Stomach smooth muscle (tissue), 2 donors: ENCODE data around the gene DNAH14.

Experiments used
- H3K27ac ChIP-seq: one replicate; pipeline ENCODE4 v1.7.0; 2013; ENCODE audit warnings: mild to moderate bottlenecking, low read length, inconsistent platforms
- H3K27me3 ChIP-seq, 2 donors: one replicate each; pipeline ENCODE4 v1.7.0; 2013; ENCODE audit warnings: low read length in 2 of 2; ENCODE audit not compliant: insufficient read depth in 2 of 2, control insufficient read depth in 1 of 2
- H3K36me3 ChIP-seq, 2 donors: one replicate each; pipeline ENCODE4 v1.7.0; 2013; ENCODE audit warnings: low read length in 2 of 2; ENCODE audit not compliant: control insufficient read depth in 2 of 2, insufficient read depth in 2 of 2
- H3K4me1 ChIP-seq: one replicate; pipeline ENCODE4 v1.7.0; 2013; ENCODE audit warnings: low read length; ENCODE audit not compliant: control insufficient read depth, insufficient read depth
- H3K4me3 ChIP-seq, 2 donors: one replicate each; pipeline ENCODE4 v1.7.0; 2013; ENCODE audit warnings: low read length in 2 of 2
- H3K9ac ChIP-seq, 2 donors: one replicate each; pipeline ENCODE4 v1.7.0; 2013; ENCODE audit warnings: low read length in 2 of 2, mild to moderate bottlenecking in 1 of 2
- H3K9me3 ChIP-seq, 2 donors: one replicate each; pipeline ENCODE4 v1.7.0; 2013; ENCODE audit warnings: low read length in 2 of 2; ENCODE audit not compliant: control insufficient read depth in 2 of 2
- donor health status: healthy.
- donor health status: Pancreatic carcinoma.

DNAH14 gene

DNA sequence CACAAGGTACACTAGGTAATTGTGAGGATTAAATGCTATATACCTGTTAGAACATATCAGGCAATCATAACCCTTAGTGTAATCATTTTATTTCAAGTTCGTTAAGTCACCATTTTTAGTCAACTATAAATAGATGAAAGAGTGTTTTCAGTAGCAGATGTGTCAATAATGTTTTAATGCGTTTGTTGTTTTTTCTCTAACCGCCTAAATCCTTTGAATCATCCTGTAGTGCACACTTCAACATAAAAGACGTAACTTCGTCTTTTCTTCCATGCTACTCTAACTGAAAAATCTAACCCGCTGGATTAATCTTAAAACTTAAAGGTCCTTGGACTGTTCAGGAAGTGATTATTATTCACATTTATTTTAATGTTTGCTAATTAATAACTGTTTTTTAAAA lies 505.6 kb downstream of the DNAH14 start:
- Histone ChIP-seq H3K9ac (no peak overlapping the region), H3K4me1 (peaks cover 14% of the 10 kb centered on the region), H3K36me3 (no peaks in the 10 kb centered on the region), H3K27ac (no peak overlapping the region), H3K27me3 (no peaks in the 10 kb centered on the region), H3K9me3 (no peaks in the 10 kb centered on the region), H3K4me3 (no peak overlapping the region)

DNA sequence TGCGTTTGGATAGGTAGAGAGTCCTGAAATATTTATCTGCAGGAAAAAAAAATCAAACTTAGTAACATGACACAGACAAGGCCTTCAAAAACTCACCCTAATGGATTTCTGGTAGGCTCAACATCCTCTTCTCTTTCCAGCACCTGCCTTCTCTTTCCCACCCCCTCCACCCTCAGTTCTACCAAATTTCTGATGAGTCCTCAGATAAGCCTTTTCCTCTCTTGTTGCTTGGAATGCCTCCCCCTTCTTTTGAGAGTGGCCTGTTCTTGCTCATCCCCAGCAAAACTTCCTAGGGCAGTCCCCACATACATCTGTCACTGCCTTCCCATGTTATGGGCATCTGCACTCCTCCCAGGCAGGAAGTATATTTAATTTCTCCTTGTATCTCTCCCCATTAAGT lies 506.0 kb downstream of the DNAH14 start:
- H3K9ac ChIP-seq = no peak overlapping the region
- peaks cover 14% of the 10 kb centered on the region for H3K4me1 ChIP-seq
- no peak overlapping the region for H3K4me3 ChIP-seq
- no peaks in the 10 kb centered on the region for H3K36me3 ChIP-seq
- H3K27ac ChIP-seq = peak overlapping the region; percentile 24
- H3K9me3 ChIP-seq = no peaks in the 10 kb centered on the region
- no peaks in the 10 kb centered on the region for H3K27me3 ChIP-seq

DNA sequence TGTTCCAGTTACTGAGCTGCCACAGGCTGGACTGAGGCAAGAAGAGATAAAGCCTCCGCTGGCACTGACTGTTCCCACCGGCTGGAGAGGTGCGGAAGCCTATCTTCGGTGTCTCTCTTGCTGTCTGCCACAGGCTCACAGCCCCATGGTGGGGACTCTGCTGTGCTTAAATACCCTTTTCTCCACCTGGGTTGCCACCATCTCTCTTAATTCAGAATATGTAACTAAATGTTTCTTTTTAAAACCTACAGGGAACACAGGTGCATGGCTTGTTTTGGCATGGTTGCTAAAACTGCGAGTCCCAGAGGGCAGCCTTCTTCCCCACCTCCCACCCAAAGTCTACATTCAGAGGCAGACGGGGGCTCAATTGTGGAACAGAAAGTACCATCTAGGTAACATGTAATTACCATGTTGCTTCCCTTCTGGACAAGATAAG lies 506.5 kb downstream of the DNAH14 start:
- Histone ChIP-seq H3K27ac (peak overlapping the region; percentile 24), H3K9me3 (no peaks in the 10 kb centered on the region), H3K36me3 (no peaks in the 10 kb centered on the region), H3K4me1 (peaks cover 14% of the 10 kb centered on the region), H3K27me3 (no peaks in the 10 kb centered on the region), H3K4me3 (no peak overlapping the region), H3K9ac (no peak overlapping the region)

DNA sequence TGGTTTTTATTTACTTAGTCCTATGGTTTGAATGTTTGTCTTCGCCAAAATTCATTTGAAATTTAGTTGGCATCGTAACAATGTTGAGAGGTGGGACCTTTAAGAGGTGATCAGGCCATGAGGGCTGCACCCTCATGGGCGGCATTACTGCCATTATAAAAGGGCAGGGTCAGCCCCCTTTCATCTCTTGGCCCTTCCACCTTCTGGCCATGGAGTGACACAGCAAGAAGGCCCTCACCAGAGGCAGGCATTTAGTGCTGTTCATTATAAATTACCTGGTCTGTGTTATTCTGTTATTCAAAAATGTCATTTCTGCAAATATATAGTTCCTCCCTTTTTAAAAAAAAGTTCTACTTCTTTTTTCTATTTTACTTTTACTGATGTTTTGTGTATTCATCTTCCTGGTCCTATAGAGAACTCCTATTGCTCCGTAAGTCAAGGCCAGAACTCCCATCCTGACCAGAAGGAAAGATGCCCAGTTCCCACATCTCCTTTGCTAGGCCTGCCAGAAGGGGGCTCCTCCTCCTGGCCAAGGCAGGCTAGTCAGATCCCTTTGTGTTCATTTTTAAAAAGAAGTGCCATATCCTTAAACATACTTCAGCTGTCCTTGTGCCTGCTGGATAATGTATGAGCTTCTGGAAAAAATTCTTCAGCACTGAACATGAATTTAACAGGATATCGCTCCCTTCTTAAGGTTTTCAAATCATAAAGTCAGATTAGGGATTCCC lies 508.4 kb downstream of the DNAH14 start:
- Histone ChIP-seq H3K4me1 (peaks cover 24% of the 10 kb centered on the region), H3K27me3 (no peaks in the 10 kb centered on the region), H3K4me3 (no peak overlapping the region), H3K36me3 (no peaks in the 10 kb centered on the region), H3K9me3 (no peaks in the 10 kb centered on the region), H3K27ac (peak overlapping the region; percentile 37), H3K9ac (peak overlapping the region in 1 of 2 donors; percentile 44)

DNA sequence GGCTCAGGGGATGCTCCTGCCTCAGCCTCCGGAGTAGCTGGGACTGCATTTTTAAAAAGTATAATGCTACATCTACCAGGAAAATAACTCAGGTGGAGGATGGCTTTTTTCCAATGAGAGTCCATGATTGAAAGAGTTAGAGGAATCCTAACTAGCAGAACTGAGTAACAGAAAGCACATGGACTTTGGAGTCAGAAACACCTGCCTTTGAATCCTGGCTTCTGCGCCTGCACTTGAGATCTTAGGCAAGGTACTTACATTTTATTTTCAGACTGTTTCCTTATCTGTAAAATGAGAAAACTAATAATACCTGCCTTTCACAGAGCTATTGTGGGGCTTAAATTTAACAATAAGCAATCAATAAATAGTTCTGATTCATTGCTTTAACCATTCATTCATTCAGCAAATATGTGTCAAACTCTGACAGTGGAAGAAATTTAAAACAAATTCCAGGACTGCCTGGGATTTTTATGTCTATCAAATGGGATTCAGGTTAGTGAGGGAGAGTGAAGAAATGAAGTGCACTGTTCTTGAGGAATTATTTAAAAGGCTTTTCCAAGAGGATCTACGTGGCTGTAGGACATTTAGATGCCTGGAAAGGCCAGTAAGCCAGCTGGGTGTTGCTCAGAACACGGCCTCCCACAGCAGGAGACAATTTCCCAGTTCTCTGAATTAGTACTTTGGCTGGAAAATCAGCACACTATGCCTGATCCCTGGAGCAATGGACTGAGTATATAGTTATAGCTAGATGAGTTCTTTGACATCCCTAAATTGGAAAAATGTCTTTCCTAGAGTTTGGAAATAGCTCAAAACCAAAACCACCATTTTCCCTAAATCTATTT lies 511.1 kb downstream of the DNAH14 start:
- Histone ChIP-seq H3K4me1 (peaks cover 47% of the 10 kb centered on the region), H3K27ac (peak overlapping the region; percentile 73)

DNA sequence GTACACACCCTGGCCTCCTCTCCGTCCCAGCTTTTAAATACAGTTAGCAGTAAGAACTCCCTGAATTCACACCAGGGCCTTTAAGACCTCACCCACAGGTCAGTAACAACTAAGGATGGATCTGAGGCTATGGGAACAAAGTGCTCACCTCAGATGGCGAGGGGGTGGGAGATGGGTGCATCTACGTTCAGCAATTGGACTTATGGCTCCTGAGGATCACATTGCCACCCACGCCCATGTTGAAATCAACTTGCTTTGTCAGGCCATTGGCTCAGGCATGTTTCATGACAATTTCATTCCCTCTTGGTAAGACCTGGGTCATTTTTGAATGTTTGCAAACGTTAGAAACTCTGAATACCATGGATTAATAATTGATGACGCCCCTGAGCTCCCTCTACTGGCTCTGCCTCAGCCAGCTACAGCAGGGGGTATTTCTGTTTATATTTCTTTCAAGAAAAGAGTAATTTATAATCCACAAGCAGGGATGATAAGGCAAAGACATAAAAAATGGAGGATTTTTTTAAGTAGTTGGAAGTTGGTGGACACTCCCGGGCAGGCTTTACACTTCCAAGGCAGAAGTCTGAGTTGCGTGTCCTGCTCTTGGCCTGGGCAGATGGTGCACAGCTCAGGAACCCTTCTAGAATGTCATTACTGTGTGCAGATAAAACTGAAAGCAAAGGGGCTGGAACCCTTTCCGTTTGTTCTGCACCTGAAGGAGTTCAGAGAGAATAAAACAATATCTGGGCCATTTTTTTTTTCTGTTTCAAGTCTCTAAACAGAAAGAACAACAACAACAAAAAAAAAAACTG lies 512.0 kb downstream of the DNAH14 start:
- Histone ChIP-seq H3K4me1 (peaks cover 55% of the 10 kb centered on the region), H3K27ac (peak overlapping the region; percentile 73), H3K4me3 (no peak overlapping the region), H3K36me3 (no peaks in the 10 kb centered on the region), H3K9ac (no peak overlapping the region), H3K9me3 (no peaks in the 10 kb centered on the region), H3K27me3 (no peaks in the 10 kb centered on the region)

More for the DNA sequence above, 511.1 kb downstream of the DNAH14 start:
- Histone ChIP-seq H3K9me3 (no peaks in the 10 kb centered on the region), H3K9ac (no peak overlapping the region), H3K27me3 (no peaks in the 10 kb centered on the region), H3K4me3 (no peak overlapping the region), H3K36me3 (no peaks in the 10 kb centered on the region)

DNA sequence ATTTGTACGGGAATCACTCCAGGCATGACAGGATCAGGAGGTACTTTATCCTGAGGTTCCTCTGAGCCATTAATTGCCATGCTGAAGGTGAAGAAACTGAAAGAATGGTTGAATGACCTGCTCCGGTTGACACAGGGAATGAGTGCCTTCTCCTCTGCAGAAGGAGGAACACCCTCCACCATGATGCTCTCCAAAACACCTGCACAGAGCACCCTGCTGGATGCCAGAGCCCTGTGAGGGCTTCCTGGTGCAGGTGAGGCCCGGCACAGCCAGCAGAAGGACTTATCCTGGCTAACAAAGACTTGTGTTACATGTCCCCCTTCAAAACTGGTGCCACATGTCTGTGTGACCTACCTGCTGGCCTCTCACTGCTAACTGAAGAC lies 512.6 kb downstream of the DNAH14 start:
- H3K9ac ChIP-seq = no peak overlapping the region
- H3K9me3 ChIP-seq = no peaks in the 10 kb centered on the region
- H3K4me3 ChIP-seq = no peak overlapping the region
- H3K36me3 ChIP-seq = no peaks in the 10 kb centered on the region
- peaks cover 61% of the 10 kb centered on the region for H3K4me1 ChIP-seq
- peak overlapping the region; percentile 73 for H3K27ac ChIP-seq
- H3K27me3 ChIP-seq = no peaks in the 10 kb centered on the region

DNA sequence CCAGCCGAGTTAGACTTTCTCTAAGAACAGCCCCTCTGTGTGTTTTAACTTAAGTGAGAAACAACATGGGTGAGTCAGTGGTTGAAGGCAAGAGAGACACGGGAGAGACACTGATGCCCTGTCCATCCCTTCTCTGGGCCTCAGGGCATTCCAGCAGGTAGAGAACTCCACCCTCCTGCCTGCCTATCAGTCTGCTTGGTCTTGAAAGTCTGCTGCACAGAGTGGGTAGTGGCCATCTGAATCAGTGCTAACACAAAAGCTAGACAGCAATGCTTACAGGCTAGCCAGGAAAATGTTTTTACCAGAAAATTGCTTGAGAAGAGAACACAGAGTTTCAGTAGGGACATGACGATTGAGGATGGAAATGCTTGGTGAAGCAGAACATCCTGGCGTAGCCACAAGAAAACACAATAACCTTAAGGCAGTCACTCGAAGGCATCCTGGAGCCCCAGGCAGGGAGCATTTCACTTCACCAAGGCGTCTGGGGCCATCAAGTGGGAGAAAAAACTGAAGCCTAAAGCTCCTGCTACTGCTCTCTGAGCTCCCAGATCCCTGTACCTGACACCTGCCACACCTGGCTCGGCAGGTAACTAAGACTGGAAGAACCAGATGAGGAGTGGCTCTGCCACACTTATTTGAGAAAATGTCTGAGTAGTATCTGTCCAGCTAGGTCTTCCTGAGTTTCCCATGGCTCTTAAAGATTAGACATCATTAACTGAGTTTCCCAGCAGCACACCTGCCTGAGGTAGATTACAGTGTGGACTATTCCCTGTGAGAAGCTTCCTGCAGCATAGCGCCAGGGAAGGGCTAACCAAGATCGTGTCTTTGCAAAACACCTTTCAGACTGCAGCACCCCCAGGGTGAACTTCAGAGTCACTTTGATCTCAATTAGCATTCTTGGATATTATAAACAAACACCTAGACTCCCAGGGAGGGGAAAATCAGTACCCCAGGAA lies 516.4 kb downstream of the DNAH14 start:
- peak overlapping the region; percentile 100 for H3K27ac ChIP-seq
- H3K36me3 ChIP-seq = no peaks in the 10 kb centered on the region
- no peaks in the 10 kb centered on the region for H3K27me3 ChIP-seq
- peak overlapping the region; percentile 71 to 96 for H3K9ac ChIP-seq
- peak overlapping the region in 1 of 2 donors; percentile 15 for H3K4me3 ChIP-seq
- H3K9me3 ChIP-seq = no peaks in the 10 kb centered on the region
- peaks cover 83% of the 10 kb centered on the region for H3K4me1 ChIP-seq

DNA sequence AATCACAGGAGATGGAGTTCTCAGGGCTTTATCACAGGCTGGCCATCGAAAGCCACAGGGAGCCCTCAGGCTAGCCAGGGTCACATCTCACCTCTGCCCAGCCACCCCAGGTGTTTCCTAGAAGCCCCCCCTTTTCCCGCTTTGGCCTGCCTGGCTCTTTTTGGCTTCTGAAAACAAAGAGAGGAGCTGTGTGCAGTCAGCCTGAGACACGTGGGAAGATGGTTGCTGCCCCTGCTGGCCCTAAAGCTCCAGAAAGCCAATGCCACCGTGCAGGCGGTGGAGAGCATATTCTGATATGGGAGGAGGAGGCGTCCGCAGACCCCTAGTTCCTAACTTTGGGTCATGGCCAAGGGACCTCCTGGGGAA lies 517.1 kb downstream of the DNAH14 start:
- no peaks in the 10 kb centered on the region for H3K9me3 ChIP-seq
- H3K4me1 ChIP-seq = peaks cover 88% of the 10 kb centered on the region
- H3K27ac ChIP-seq = peak overlapping the region; percentile 100
- no peak overlapping the region for H3K4me3 ChIP-seq
- no peaks in the 10 kb centered on the region for H3K36me3 ChIP-seq
- no peaks in the 10 kb centered on the region for H3K27me3 ChIP-seq
- H3K9ac ChIP-seq = peak overlapping the region; percentile 71 to 96
